Stimulated activated CD4-positive, alpha-beta T cell treated with anti-CD3 and anti-CD28 coated beads, Interleukin-15, amount 100 ng/mL, for 48 hours (primary cell): Measurements from ENCODE around the gene TEX13D.

Source experiments
- DNase-seq, 2 donors: peaks; one replicate each; pipeline ENCODE4 v3.0.0-alpha.2; 2020; ENCODE audit warnings: low read depth in 2 of 2

The TEX13D gene

GRCh38 chrX:124348182-124348581, 15.7 kb downstream of the TEX13D start:
- no peak for DNase-seq

GRCh38 chrX:124348885-124349453, 16.5 kb downstream of the TEX13D start:
- DNase-seq = no peak

GRCh38 chrX:124354648-124355047, 22.2 kb downstream of the TEX13D start:
- DNase-seq = no peak

GRCh38 chrX:124358800-124359383, 26.4 kb downstream of the TEX13D start:
- DNase-seq = no peak

GRCh38 chrX:124362072-124362471, 29.6 kb downstream of the TEX13D start:
- DNase-seq = no peak

GRCh38 chrX:124362761-124363160, 30.3 kb downstream of the TEX13D start:
- DNase-seq = no peak

GRCh38 chrX:124369722-124370121, 37.3 kb downstream of the TEX13D start:
- no peak for DNase-seq

- DNase-seq = no peak
Measured at GRCh38 chrX:124373348-124373747, 40.9 kb downstream of the TEX13D start.

- DNase-seq = no peak
Measured at GRCh38 chrX:124378643-124379042, 46.2 kb downstream of the TEX13D start.

GRCh38 chrX:124383354-124383753, 50.9 kb downstream of the TEX13D start:
- no peak for DNase-seq

GRCh38 chrX:124386401-124386800, 53.9 kb downstream of the TEX13D start:
- DNase-seq = no peak
